ENCODE results near the gene SSU72. TPM values are rescaled to one million over a fixed set of nuclear protein-coding genes. Genes with fewer than 3 reads are reported as not detected.

SSU72 gene
- total RNA-seq, 1 donor from 2014 or later = 94.1 TPM

- Histone ChIP-seq H3K9ac (no peak overlapping the region), H3K4me1 (no peaks in the 10 kb centered on the region), H3K4me2 (no peak overlapping the region), H3K27me3 (no peaks in the 10 kb centered on the region), H3F3A (ENCODE audit: low read depth) (peaks cover 3% of the 10 kb centered on the region), H3K9me3 (ENCODE audit: low read depth) (no peaks in the 10 kb centered on the region), H3K79me2 (ENCODE audit: low read depth) (peaks cover 33% of the 10 kb centered on the region), H3K36me3 (no peaks in the 10 kb centered on the region), H3K4me3 (no peak overlapping the region), H4K20me1 (ENCODE audit: low read depth) (peaks cover 22% of the 10 kb centered on the region), H3K27ac (peak overlapping the region; percentile 13), H2AFZ (replicated peaks) (no peak overlapping the region)
- no peak overlapping the region for H3K4me3 Mint-ChIP-seq
- TF ChIP-seq EZH2 (IDR thresholded peaks at IDR 0.05) (no peak), EZH2phosphoT487 (IDR thresholded peaks at IDR 0.05) (no peak), CTCF (IDR thresholded peaks at IDR 0.05) (no peak)
- H3K27me3 Mint-ChIP-seq (ENCODE audit: insufficient read depth, low read depth) = peaks cover 7% of the 10 kb centered on the region
- H3K36me3 Mint-ChIP-seq = no peaks in the 10 kb centered on the region
- no peaks in the 10 kb centered on the region for H3K9me3 Mint-ChIP-seq
- no peak for DNase-seq (ENCODE audit: low spot score)
- no peak overlapping the region for H3K27ac Mint-ChIP-seq
- peaks cover 14% of the 10 kb centered on the region for H3K4me1 Mint-ChIP-seq
Observed at GRCh38 chr1:1552263-1552639, 22.4 kb downstream of the SSU72 start.

GRCh38 chr1:1551524-1552262 is 23.0 kb downstream of the SSU72 start:
- Histone ChIP-seq H3F3A (ENCODE audit: low read depth) (peaks cover 3% of the 10 kb centered on the region), H3K4me1 (no peaks in the 10 kb centered on the region), H3K4me2 (no peak overlapping the region), H3K36me3 (no peaks in the 10 kb centered on the region), H3K9me3 (ENCODE audit: low read depth) (no peaks in the 10 kb centered on the region), H3K4me3 (no peak overlapping the region), H3K27ac (no peak overlapping the region), H3K79me2 (ENCODE audit: low read depth) (peaks cover 33% of the 10 kb centered on the region), H3K27me3 (no peaks in the 10 kb centered on the region), H2AFZ (replicated peaks) (no peak overlapping the region), H4K20me1 (ENCODE audit: low read depth) (peaks cover 22% of the 10 kb centered on the region), H3K9ac (no peak overlapping the region)
- TF ChIP-seq EZH2phosphoT487 (IDR thresholded peaks at IDR 0.05) (no peak), CTCF (IDR thresholded peaks at IDR 0.05) (no peak), EZH2 (IDR thresholded peaks at IDR 0.05) (no peak)
- no peak for DNase-seq (ENCODE audit: low spot score)
- Mint-ChIP-seq H3K4me3 (no peak overlapping the region), H3K27me3 (ENCODE audit: insufficient read depth, low read depth) (peaks cover 7% of the 10 kb centered on the region), H3K27ac (no peak overlapping the region), H3K9me3 (no peaks in the 10 kb centered on the region), H3K4me1 (peaks cover 14% of the 10 kb centered on the region), H3K36me3 (no peaks in the 10 kb centered on the region)

- peak; percentile 28 for DNase-seq (ENCODE audit: low spot score)
- no peak overlapping the region for H2AFZ ChIP-seq (replicated peaks)
- H3K27ac ChIP-seq = no peak overlapping the region
- H3K36me3 ChIP-seq = no peaks in the 10 kb centered on the region
- H3K4me2 ChIP-seq = no peak overlapping the region
- H3K27me3 Mint-ChIP-seq (ENCODE audit: insufficient read depth, low read depth) = peaks cover 7% of the 10 kb centered on the region
- no peak overlapping the region for H3K9ac ChIP-seq
- H3K4me3 Mint-ChIP-seq = no peak overlapping the region
- no peaks in the 10 kb centered on the region for H3K9me3 Mint-ChIP-seq
- no peak for TF ChIP-seq EZH2 (IDR thresholded peaks at IDR 0.05)
- TF ChIP-seq CTCF (IDR thresholded peaks at IDR 0.05) = peak; percentile 39
- no peak overlapping the region for H3K4me3 ChIP-seq
- H3K27me3 ChIP-seq = no peaks in the 10 kb centered on the region
- H3K9me3 ChIP-seq (ENCODE audit: low read depth) = no peaks in the 10 kb centered on the region
- H3K27ac Mint-ChIP-seq = no peak overlapping the region
- peaks cover 11% of the 10 kb centered on the region for H3K4me1 Mint-ChIP-seq
- peaks cover 22% of the 10 kb centered on the region for H4K20me1 ChIP-seq (ENCODE audit: low read depth)
- no peaks in the 10 kb centered on the region for H3F3A ChIP-seq (ENCODE audit: low read depth)
- peaks cover 30% of the 10 kb centered on the region for H3K79me2 ChIP-seq (ENCODE audit: low read depth)
- no peaks in the 10 kb centered on the region for H3K4me1 ChIP-seq
- no peaks in the 10 kb centered on the region for H3K36me3 Mint-ChIP-seq
Observed at GRCh38 chr1:1550591-1551432, 23.9 kb downstream of the SSU72 start.

All from neural progenitor cell (in vitro differentiated cells).